HepG2 (cell line): ENCODE measurements around the gene SYNE3. TPM values are rescaled to one million over a fixed set of nuclear protein-coding genes. Genes with fewer than 3 reads are reported as not detected.

Experiments
- ATAC-seq: fragments of 200-7000 bp; cut with Tn5 transposase; 3 replicates; pipeline ENCODE4 v1.9.1; 2020; ENCODE audit warnings: mild to moderate bottlenecking, moderate library complexity
- BruUV-seq: library from RNA; stranded (reverse); fragments of 400-500 nt; replicated peaks from 2 replicates; lab custom pipeline; 2021; lab: Mats Ljungman, UMichigan
- CTCF ChIA-PET: fragments of 300-600 bp; formaldehyde crosslinking; extraction: SDS; loops from one replicate; lab custom pipeline; 2021; ENCODE audit warnings: low total read pairs, inconsistent platforms, low intra/inter-chr PET ratio; lab: Yijun Ruan, JAX
- POLR2A ChIA-PET: fragments of 350-600 bp; sonication (Branson Sonifier 250); formaldehyde crosslinking; loops from one replicate; lab custom pipeline; 2020; ENCODE audit warnings: antibody characterized with exemption, inconsistent platforms; lab: Yijun Ruan, JAX
- DNase-seq: peaks from one replicate; pipeline ENCODE4 v3.0.0-alpha.2; 2015; ENCODE audit warnings: low spot score
- FAIRE-seq: peaks from 3 replicates; lab custom pipeline; 2011; peaks lifted over from hg19 to GRCh38; lab: Jason Lieb, UNC
- H2AFZ ChIP-seq: one replicate; pipeline ENCODE4 v1.6.1; 2011; ENCODE audit warnings: low read length, inconsistent platforms
- H3K27ac ChIP-seq: fragments of 300-600 bp; 3 replicates; pipeline ENCODE4 v1.8.0; 2011; ENCODE audit warnings: mixed run types, mild to moderate bottlenecking, mixed read lengths, low read length, inconsistent platforms; ENCODE audit not compliant: insufficient read depth; ENCODE audit errors: extremely low read length
- H3K27me3 ChIP-seq, 2 experiments: fragments of 200-600 bp in 1 of 2; 2 replicates in 1 of 2; 3 replicates in 1 of 2; pipeline versions ENCODE4 v1.6.0 to v1.8.0; 2011; ENCODE audit warnings: low read length in 2 of 2, mild to moderate bottlenecking in 2 of 2, moderate library complexity in 2 of 2, inconsistent platforms in 1 of 2; ENCODE audit not compliant: insufficient read depth in 2 of 2, control insufficient read depth in 1 of 2
- H3K36me3 ChIP-seq, 2 experiments: fragments of 200-600 bp in 1 of 2; replicated peaks in 1 of 2; 2 replicates in 1 of 2; 3 replicates in 1 of 2; pipeline versions ENCODE4 v1.5.1 to v1.8.0; 2011; ENCODE audit warnings: low read length in 2 of 2, inconsistent platforms in 1 of 2; ENCODE audit not compliant: insufficient read depth in 2 of 2, control insufficient read depth in 1 of 2
- H3K4me1 ChIP-seq: 2 replicates; pipeline ENCODE4 v1.5.1; 2012; ENCODE audit warnings: low read length, inconsistent platforms; ENCODE audit not compliant: insufficient read depth
- H3K4me2 ChIP-seq: 2 replicates; pipeline ENCODE4 v1.6.0; 2011; ENCODE audit warnings: low read depth, low read length, inconsistent platforms
- H3K4me3 ChIP-seq, 3 experiments: fragments of 200-600 bp in 1 of 3; sonication (generic), shearing (Covaris generic) in 1 of 3; replicated peaks in 1 of 3; 2 replicates each; pipeline ENCODE4 v1.5.1; 2011 to 2016; ENCODE audit warnings: low read length in 3 of 3, inconsistent platforms in 2 of 3, low read depth in 2 of 3, mild to moderate bottlenecking in 2 of 3, control low read depth in 1 of 3, mixed read lengths in 1 of 3; ENCODE audit not compliant: insufficient read depth in 1 of 3
- H3K79me2 ChIP-seq: one replicate; pipeline ENCODE4 v1.6.1; 2011; ENCODE audit warnings: low read length, inconsistent platforms; ENCODE audit not compliant: insufficient read depth
- H3K9ac ChIP-seq: 2 replicates; pipeline ENCODE4 v1.6.0; 2011; ENCODE audit warnings: mild to moderate bottlenecking, low read depth, low read length, inconsistent platforms; ENCODE audit not compliant: insufficient read depth
- H3K9me3 ChIP-seq: 2 replicates; pipeline ENCODE4 v1.5.1; 2012; ENCODE audit warnings: mild to moderate bottlenecking, low read length
- H4K20me1 ChIP-seq: 2 replicates; pipeline ENCODE4 v1.6.0; 2011; ENCODE audit warnings: inconsistent platforms, mild to moderate bottlenecking, low read length, moderate library complexity; ENCODE audit not compliant: insufficient read depth
- GATAD2A ChIP-seq: IDR thresholded peaks from 2 replicates; pipeline ENCODE4 v1.6.1; 2016
- HMGXB3 ChIP-seq: sonication (generic); formaldehyde crosslinking; IDR thresholded peaks from 2 replicates; pipeline ENCODE4 v1.4.0; 2020; ENCODE audit warnings: missing genetic modification reagents, borderline replicate concordance
- KMT2B ChIP-seq: IDR thresholded peaks from 2 replicates; pipeline ENCODE4 v1.6.1; 2016; ENCODE audit warnings: missing genetic modification reagents, missing compliant biosample characterization
- MIER2 ChIP-seq: IDR thresholded peaks from 2 replicates; pipeline ENCODE4 v1.6.1; 2016; ENCODE audit warnings: missing biosample characterization, missing genetic modification reagents
- PATZ1 ChIP-seq: sonication (generic); formaldehyde crosslinking; IDR thresholded peaks from 2 replicates; pipeline ENCODE4 v1.4.0; 2020; ENCODE audit warnings: missing genetic modification reagents
- PRDM15 ChIP-seq: sonication (generic); formaldehyde crosslinking; IDR thresholded peaks from 2 replicates; pipeline ENCODE4 v1.4.0; 2020; ENCODE audit warnings: missing genetic modification reagents
- SAP130 ChIP-seq: IDR thresholded peaks from 2 replicates; pipeline ENCODE4 v1.6.1; 2016; ENCODE audit warnings: low read depth
- STAG1 ChIP-seq: sonication (generic); formaldehyde crosslinking; IDR thresholded peaks from 2 replicates; pipeline ENCODE4 v1.4.0; 2020; ENCODE audit warnings: missing genetic modification reagents
- TBP ChIP-seq: sonication (generic); formaldehyde crosslinking; IDR thresholded peaks from 2 replicates; pipeline ENCODE4 v1.5.0; 2020; ENCODE audit warnings: missing genetic modification reagents
- ZFX ChIP-seq: sonication (generic); formaldehyde crosslinking; IDR thresholded peaks from 2 replicates; pipeline ENCODE4 v1.4.0; 2020; ENCODE audit warnings: mild to moderate bottlenecking, low read depth, missing genetic modification reagents, moderate library complexity
- ZNF331 ChIP-seq: sonication (generic); formaldehyde crosslinking; IDR thresholded peaks from 2 replicates; pipeline ENCODE4 v1.4.0; 2020; ENCODE audit warnings: missing genetic modification reagents
- ZNF414 ChIP-seq: sonication (generic); formaldehyde crosslinking; IDR thresholded peaks from 2 replicates; pipeline ENCODE4 v1.5.0; 2020; ENCODE audit warnings: missing genetic modification reagents
- ZNF792 ChIP-seq: IDR thresholded peaks from 2 replicates; pipeline ENCODE4 v1.6.1; 2016
- ZSCAN21 ChIP-seq: sonication (generic); formaldehyde crosslinking; IDR thresholded peaks from 2 replicates; pipeline ENCODE4 v1.8.0; 2022; ENCODE audit warnings: mild to moderate bottlenecking, missing genetic modification reagents, moderate library complexity, borderline replicate concordance
- WGBS: methylation state at CpG from one replicate; pipeline ENCODE4 v1.1.6; 2017; ENCODE audit warnings: low lambda C conversion rate; 5-methylcytosine and 5-hydroxymethylcytosine counted together
- in situ Hi-C: cut with HindIII; loops from 2 replicates; pipeline ENCODE4 v1.10.0; 2017; ENCODE audit warnings: low pct_unique_long_range_greater_than_20kb; ENCODE audit not compliant: extremely low pct_ligation_motif_present
- intact Hi-C: fragments of 100-400 bp; cut with micrococcal nuclease; formaldehyde crosslinking; loops from one replicate; pipeline ENCODE4 v1.10.0; 2022; ENCODE audit not compliant: unreplicated experiment
- polyA plus RNA-seq, 8 experiments: library from polyadenylated mRNA; depleted of rRNA in 3 of 8; stranded (reverse) in 7 of 8; unstranded in 1 of 8; fragments of >200 nt; fragmentation: Illumina TruSeq in 4 of 8; extraction: Trizol in 4 of 8; gene quantifications; 2 replicates each; pipeline versions ENCODE4 v1.2.1 to v1.2.3, GENCODE V29; 2011 to 2016; ENCODE audit warnings: low read depth in 4 of 8, missing spikeins in 1 of 8, mixed read lengths in 1 of 8; ENCODE audit not compliant: insufficient read depth in 1 of 8
- total RNA-seq, 5 experiments: library from RNA; depleted of rRNA; stranded (reverse); fragments of >200 nt; fragmentation: Illumina TruSeq; extraction: Trizol; gene quantifications; 2 replicates each; pipeline ENCODE4 v1.2.3, GENCODE V29; 2016; ENCODE audit warnings: low read depth in 1 of 5

The SYNE3 gene
- total and polyA plus RNA-seq, 2 of the 13 experiments (the other 11 are each of a cell fraction or from before 2014, with no cell fraction given): 7.8 to 8.0 TPM

GRCh38 chr14:95561001-95561412 is 44.6 kb upstream of the SYNE3 start:
- intact Hi-C loops (loop anchor here (1.0 to 2.0 kb wide), 5 partner anchors 48 to 537 kb away; no protein-coding TSS in a partner anchor), in situ Hi-C loops (loop anchor here (5.0 to 10.0 kb wide), 3 partner anchors 121 to 434 kb away; no protein-coding TSS in a partner anchor)
- 0 out of 2 replicates have a peak overlapping the region, but pooled peaks have one; percentile 10 for H3K4me2 ChIP-seq
- H3K36me3 ChIP-seq: no peaks in the 10 kb centered on the region
- no peak overlapping the region for H3K4me3 ChIP-seq
- ATAC-seq (peak; percentile 90), FAIRE-seq (peak; percentile 96), DNase-seq (peak; percentile 84)
- no peak overlapping the region for H3K27ac ChIP-seq
- H3K27me3 ChIP-seq: no peaks in the 10 kb centered on the region
- CTCF ChIA-PET: interaction anchor here (0.8 to 2.7 kb wide), 13 partner anchors 13 to 540 kb away, joined by 3 to 41 read pairs (median 5); no protein-coding TSS in a partner anchor
- H3K9ac ChIP-seq: no peak overlapping the region
- H2AFZ ChIP-seq: no peak overlapping the region
- no peaks in the 10 kb centered on the region for H3K79me2 ChIP-seq
- H3K9me3 ChIP-seq: no peaks in the 10 kb centered on the region
- WGBS: 1% methylated on average over 14 of the region's 14 CpGs
- BruUV-seq: no TSS peak
- H4K20me1 ChIP-seq: no peaks in the 10 kb centered on the region
- POLR2A ChIA-PET: no interaction called here
- peaks cover 41% of the 10 kb centered on the region for H3K4me1 ChIP-seq
- TF ChIP-seq MIER2 (CRISPR knock-in tag) (peak; percentile 71), GATAD2A (CRISPR knock-in tag) (peak; percentile 53; the same call in 1 of the 2 replicates), ZFX (peak; percentile 45; the same call in 1 of the 2 replicates), ZSCAN21 (no peak), PRDM15 (CRISPR knock-in tag) (no peak), SAP130 (CRISPR knock-in tag) (peak; percentile 40; the same call in 1 of the 2 replicates), KMT2B (CRISPR knock-in tag) (0 out of 2 replicates have a peak, but pooled peaks have one; percentile 28), HMGXB3 (CRISPR knock-in tag) (no peak), ZNF792 (peak; percentile 44; the same call in 1 of the 2 replicates), ZNF414 (CRISPR knock-in tag) (no peak), STAG1 (CRISPR knock-in tag) (peak; percentile 97), ZNF331 (CRISPR knock-in tag) (peak; percentile 23; the same call in 1 of the 2 replicates), TBP (CRISPR knock-in tag) (0 out of 2 replicates have a peak, but pooled peaks have one; percentile 20), PATZ1 (CRISPR knock-in tag) (no peak)
